ENCODE data around the gene RILPL2.

- TF ChIP-seq POLR2A (IDR thresholded peaks at IDR 0.05; ENCODE audit: insufficient read depth in 1 of 2, low read depth in 2 of 2, low read length in 2 of 2): no peak
- no peak for TF ChIP-seq ARID3A (IDR thresholded peaks at IDR 0.05; ENCODE audit: low read depth, low read length)
- TF ChIP-seq CTCF (CRISPR knock-in tag; IDR thresholded peaks at IDR 0.05): no peak
- no peak for TF ChIP-seq ZNF501 (CRISPR knock-in tag; IDR thresholded peaks at IDR 0.05)
- no peak for TF ChIP-seq FIP1L1 (IDR thresholded peaks at IDR 0.05; ENCODE audit: borderline replicate concordance, insufficient read depth, low read depth, low read length)
- TF ChIP-seq, protein P1, sequence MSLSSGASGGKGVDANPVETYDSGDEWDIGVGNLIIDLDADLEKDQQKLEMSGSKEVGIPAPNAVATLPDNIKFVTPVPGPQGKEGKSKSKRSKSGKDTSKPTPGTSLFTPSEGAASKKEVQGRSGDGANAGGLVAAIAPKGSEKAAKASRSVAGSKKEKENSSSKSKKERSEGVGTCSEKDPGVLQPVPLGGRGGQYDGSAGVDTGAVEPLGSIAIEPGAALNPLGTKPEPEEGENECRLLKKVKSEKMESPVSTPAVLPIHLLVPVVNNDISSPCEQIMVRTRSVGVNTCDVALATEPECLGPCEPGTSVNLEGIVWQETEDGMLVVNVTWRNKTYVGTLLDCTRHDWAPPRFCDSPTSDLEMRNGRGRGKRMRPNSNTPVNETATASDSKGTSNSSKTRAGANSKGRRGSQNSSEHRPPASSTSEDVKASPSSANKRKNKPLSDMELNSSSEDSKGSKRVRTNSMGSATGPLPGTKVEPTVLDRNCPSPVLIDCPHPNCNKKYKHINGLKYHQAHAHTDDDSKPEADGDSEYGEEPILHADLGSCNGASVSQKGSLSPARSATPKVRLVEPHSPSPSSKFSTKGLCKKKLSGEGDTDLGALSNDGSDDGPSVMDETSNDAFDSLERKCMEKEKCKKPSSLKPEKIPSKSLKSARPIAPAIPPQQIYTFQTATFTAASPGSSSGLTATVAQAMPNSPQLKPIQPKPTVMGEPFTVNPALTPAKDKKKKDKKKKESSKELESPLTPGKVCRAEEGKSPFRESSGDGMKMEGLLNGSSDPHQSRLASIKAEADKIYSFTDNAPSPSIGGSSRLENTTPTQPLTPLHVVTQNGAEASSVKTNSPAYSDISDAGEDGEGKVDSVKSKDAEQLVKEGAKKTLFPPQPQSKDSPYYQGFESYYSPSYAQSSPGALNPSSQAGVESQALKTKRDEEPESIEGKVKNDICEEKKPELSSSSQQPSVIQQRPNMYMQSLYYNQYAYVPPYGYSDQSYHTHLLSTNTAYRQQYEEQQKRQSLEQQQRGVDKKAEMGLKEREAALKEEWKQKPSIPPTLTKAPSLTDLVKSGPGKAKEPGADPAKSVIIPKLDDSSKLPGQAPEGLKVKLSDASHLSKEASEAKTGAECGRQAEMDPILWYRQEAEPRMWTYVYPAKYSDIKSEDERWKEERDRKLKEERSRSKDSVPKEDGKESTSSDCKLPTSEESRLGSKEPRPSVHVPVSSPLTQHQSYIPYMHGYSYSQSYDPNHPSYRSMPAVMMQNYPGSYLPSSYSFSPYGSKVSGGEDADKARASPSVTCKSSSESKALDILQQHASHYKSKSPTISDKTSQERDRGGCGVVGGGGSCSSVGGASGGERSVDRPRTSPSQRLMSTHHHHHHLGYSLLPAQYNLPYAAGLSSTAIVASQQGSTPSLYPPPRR (CRISPR knock-in tag; IDR thresholded peaks at IDR 0.05; ENCODE audit: borderline replicate concordance): no peak
Measured at GRCh38 chr12:123441523-123442164, 5.2 kb upstream of the RILPL2 start.

All from HepG2 (cell line).